GM06990 (cell line): ENCODE measurements around the gene ARHGAP15.

Experiments used
- DNase-seq: peaks from one replicate; pipeline ENCODE4 v3.0.0-alpha.2; 2011; ENCODE audit not compliant: insufficient read length; ENCODE audit errors: extremely low read depth
- H3K27me3 ChIP-seq: replicated peaks from 2 replicates; pipeline ENCODE4 v1.6.0; 2011; ENCODE audit warnings: low read length; ENCODE audit not compliant: control insufficient read depth, insufficient read depth
- H3K36me3 ChIP-seq: 2 replicates; pipeline ENCODE4 v1.5.1; 2011; ENCODE audit warnings: low read length; ENCODE audit not compliant: control insufficient read depth, insufficient read depth
- H3K4me3 ChIP-seq: replicated peaks from 2 replicates; pipeline ENCODE4 v1.5.1; 2011; ENCODE audit warnings: low read depth, mild to moderate bottlenecking, control low read depth, low read length
- TF ChIP-seq, protein P1 (sequence below): IDR thresholded peaks from 2 replicates; pipeline ENCODE4 v1.5.1; 2011; ENCODE audit warnings: low read length, control low read depth, mild to moderate bottlenecking, inconsistent platforms; ENCODE audit not compliant: insufficient read depth, poor library complexity, severe bottlenecking

Gene ARHGAP15

DNA sequence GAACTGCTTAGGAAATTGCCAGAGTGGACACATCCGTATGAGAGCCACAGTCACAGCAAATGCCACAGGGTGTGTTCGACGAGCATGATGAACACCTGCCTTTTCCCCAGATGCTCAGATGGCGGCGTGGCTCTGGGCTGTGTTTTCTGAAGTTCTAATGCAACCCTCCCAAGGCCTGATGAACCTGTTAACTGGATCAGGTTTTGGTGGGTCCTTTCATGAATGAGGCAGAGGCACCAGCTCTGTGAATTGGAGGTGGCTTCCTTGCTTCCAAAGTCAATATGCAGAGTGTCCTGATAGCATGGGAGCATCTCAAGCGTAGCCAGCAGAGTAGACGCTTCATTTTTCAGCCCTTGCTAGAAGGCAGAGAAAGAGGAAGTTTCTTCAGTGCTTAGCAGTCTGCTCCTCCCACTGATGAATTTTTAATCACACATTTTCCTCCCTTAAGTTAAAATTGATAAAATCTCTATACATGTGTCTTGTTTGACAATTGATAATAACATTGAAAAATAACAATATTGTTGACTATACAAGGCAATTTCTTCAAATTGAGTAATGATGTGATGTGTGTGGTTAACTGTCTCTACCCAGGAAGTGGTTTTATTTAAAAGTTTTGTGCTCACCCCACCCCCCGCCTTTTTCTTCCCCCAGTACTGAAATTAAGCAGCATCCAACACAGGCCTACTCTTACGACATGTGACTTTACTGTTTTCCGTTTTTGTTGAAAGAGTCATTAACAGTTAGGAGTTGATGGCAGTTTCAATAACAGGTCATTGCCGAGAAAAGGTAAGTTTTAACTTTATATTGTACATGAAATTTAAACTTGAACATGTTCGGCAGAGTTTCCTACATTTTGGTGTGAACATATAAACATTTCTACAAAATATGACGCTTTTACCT is at the start of gene ARHGAP15:
ARHGAP15 (plus strand) TSS at position 739 of the 900 bp plus-strand sequence.
- TF ChIP-seq, protein P1, sequence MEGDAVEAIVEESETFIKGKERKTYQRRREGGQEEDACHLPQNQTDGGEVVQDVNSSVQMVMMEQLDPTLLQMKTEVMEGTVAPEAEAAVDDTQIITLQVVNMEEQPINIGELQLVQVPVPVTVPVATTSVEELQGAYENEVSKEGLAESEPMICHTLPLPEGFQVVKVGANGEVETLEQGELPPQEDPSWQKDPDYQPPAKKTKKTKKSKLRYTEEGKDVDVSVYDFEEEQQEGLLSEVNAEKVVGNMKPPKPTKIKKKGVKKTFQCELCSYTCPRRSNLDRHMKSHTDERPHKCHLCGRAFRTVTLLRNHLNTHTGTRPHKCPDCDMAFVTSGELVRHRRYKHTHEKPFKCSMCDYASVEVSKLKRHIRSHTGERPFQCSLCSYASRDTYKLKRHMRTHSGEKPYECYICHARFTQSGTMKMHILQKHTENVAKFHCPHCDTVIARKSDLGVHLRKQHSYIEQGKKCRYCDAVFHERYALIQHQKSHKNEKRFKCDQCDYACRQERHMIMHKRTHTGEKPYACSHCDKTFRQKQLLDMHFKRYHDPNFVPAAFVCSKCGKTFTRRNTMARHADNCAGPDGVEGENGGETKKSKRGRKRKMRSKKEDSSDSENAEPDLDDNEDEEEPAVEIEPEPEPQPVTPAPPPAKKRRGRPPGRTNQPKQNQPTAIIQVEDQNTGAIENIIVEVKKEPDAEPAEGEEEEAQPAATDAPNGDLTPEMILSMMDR: peak; percentile 26
- peak; percentile 79 for DNase-seq
- Histone ChIP-seq H3K36me3 (no peaks in the 10 kb centered on the region), H3K27me3 (no peaks in the 10 kb centered on the region), H3K4me3 (peak within 1 kb of the TSS; percentile 67)

DNA sequence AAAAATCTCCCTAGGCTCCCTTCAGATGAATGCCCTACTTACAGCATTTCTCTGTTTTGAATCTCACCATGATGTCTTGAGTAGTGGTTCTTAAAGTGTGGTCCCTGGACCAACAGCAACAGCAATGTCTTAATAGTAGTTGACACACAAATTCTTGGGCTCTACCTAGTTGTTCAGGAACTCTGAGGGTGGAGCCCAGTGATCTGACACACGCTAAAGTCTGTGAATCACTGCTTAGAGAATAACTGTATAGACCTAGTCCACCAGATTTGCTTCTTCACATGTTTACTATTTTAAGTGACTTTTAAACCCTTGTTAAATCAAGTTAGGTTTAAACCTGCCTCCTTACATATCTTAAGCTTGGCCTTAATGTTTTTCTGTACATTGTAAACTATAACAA is 47.6 kb upstream of the ARHGAP15 start:
- Histone ChIP-seq H3K36me3 (no peaks in the 10 kb centered on the region), H3K27me3 (no peaks in the 10 kb centered on the region), H3K4me3 (no peak overlapping the region)
- TF ChIP-seq, protein P1: no peak
- no peak for DNase-seq

DNA sequence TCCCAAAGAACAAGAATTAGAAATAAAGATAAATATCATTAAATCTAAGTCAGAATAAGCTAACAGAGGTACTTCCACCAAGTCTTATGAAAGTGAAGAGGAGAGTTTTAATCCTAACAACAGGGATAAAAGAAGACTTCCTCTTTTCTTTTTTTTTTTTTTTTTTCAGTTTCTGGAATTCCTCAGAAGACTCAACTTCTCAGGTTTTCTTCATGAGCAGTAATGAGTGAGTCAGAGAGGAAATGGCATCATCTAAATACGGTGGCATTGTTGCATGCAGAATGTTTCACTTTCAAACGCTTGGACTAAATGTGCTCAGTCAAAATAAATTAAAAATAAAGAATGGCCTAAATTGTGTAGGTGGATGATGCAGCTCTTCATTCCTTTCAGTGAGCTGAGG is 45.6 kb upstream of the ARHGAP15 start:
- no peaks in the 10 kb centered on the region for H3K27me3 ChIP-seq
- TF ChIP-seq, protein P1: no peak
- H3K4me3 ChIP-seq: no peak overlapping the region
- DNase-seq: peak; percentile 6
- H3K36me3 ChIP-seq: no peaks in the 10 kb centered on the region

DNA sequence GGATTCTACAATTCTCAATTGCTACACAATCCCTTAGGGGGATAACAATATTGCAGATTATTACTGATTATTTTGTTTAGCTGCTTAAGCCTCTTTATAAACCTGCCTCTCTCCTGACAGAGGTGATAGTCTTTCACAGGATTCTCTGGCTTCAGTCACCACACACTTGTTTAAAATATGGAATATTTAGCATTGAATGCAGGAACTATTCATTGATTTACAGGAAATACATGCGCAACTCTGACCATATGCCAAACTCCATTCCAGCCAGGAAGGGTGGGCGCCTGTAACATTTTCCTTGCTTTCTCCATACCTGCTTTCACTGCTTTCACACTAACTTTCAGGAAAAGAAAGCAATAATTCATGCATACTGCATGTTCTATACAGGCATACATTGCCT is 44.8 kb upstream of the ARHGAP15 start:
- Histone ChIP-seq H3K27me3 (no peaks in the 10 kb centered on the region), H3K4me3 (no peak overlapping the region), H3K36me3 (no peaks in the 10 kb centered on the region)
- no peak for DNase-seq
- TF ChIP-seq, protein P1: no peak

DNA sequence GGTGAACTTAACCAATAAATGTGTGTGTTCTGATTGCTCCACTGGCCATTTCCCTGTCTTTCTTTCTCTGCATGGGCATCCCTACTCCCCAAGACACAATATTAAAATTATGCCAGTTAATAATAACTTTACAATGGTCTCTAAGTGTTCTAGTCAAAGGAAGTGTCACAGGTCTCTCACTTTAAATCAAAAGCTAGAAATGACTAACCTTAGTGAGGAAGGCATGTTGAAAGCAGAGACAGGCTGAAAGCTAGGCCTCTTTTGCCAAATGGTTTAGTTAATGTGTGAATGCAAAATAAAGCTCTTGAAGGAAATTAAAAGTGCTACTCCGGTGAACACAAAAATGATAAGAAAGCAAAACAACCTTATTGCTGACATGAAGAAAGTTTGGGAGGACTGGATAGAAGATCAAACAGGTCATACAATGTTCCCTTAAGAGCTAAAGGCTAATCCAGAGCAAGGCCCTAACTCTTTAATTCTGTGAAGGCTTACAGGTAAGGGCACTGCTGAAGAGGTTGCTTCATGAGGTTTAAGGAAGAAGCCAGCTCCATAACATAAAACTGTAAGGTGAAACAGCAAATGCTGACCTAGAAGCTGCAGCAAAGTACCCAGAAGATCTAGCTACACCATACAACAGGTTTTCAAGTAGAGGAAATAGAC is 44.0 kb upstream of the ARHGAP15 start:
- H3K36me3 ChIP-seq: no peaks in the 10 kb centered on the region
- H3K27me3 ChIP-seq: no peaks in the 10 kb centered on the region
- H3K4me3 ChIP-seq: no peak overlapping the region
- TF ChIP-seq, protein P1: no peak
- DNase-seq: no peak
